Hematopoietic multipotent progenitor cell treated with erythropoietin and hydrocortisone succinate and interleukin-3 and kit ligand, for 6 days (in vitro differentiated cells): ENCODE results near the gene ZNF24.

Experiments
- DNase-seq: peaks from one replicate; pipeline ENCODE4 v3.0.0-alpha.2; 2015

Gene ZNF24

GRCh38 chr18:35290094-35290735 lies 54.0 kb downstream of the ZNF24 start, which contains the start of gene ZSCAN30:
Gene ZSCAN30 (minus strand): TSS chr18:35290229. CDS start chr18:35264352, 25,877 bp downstream.
- peak; percentile 97 for DNase-seq

DNA sequence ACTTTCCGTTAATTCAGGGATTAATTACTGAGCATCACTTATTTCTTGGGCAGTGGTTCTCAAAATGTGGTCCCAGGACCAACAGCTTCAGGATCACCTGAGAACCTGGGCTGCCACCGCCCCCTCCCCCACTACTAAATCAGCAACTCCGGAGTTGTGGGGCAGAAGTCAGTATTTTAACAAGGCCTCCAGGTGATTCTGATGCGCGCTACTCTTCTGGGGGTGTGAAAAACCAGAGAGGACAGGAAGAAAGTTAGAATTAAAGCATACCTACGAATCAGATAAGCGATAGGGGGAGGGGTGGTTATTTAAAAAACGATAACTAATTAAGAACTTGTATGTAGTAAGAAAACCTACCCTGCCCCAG lies 54.5 kb downstream of the ZNF24 start:
- no peak for DNase-seq

DNA sequence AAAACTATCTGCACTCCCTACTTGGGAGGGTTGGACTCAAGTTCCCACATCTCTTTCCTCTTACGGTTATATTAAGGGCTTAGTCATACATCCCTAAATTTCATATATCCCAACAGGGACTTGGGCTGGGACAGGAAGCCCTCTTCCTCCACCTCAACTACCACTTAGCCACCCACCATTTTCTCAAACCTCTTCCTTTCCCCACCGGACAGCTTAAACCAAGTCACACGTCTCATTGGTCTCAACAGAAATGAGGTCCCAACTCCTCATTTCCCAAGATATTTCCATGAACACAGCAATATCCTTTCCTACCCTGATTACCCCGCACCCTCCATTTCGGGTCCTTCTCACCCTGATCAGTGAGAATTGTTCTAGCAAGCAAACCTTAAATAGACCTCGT lies 54.9 kb downstream of the ZNF24 start:
- peak; percentile 36 for DNase-seq

DNA sequence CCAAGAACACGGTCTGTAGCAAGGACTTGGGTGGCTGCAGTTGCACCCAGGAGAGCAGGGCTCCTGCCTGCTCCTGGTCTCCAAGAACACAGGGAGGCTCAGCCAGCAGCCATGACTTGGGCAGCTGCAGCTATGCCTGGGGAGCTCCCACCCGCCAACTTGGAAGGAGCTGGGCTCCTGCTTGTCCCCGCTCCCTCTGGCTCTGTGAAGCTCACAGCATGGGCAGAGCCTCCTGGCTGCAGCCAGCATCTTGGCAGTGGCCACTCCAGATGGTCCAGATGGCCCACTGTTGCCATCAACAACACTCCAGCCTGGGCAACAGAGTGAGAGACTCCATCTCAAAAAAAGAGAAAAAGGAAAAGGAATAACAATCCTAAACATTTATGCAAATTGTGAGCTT lies 59.4 kb downstream of the ZNF24 start:
- DNase-seq = no peak

DNA sequence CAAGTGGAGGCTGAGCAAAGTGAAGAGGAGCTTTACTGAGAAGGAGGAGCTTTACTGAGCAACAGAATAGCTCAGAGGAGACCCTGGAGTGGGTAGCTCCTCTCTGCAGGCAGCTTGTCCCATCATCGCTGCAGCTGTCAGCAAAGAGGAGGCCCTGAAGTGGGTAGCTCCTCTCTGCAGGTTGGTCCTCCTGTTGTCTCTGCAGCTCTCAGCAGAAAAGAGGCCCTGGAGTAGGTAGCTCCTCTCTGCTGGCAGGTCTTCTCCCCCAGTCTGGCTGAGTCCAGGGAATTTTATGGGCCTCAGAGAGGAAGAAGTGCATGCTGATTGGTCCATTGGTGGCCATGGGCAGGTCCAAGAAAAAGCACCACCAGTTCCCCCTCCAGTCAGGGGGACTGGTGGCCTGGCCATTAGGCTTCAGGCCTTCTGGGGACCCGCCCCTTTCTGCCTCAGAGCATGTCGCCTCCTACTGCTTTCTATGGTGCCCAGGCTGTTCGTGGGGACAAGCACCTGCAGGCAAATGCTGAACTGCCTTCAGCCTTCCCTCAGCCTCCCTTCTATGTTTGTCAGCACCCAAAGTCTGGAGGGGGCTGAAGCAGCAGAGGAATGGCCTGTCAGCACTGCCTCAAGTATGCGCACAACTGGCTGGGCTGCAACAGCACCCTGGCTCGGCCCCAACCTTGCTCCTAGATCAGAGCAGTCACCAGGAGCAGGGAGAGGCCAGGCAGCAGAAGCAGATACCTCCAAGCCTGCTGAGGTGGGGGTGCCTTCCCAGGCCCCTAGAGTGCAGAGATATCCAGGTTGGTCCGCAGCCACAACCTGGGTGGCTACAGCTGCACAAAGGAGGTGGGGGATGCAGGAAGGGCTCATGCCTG lies 60.1 kb downstream of the ZNF24 start:
- no peak for DNase-seq

DNA sequence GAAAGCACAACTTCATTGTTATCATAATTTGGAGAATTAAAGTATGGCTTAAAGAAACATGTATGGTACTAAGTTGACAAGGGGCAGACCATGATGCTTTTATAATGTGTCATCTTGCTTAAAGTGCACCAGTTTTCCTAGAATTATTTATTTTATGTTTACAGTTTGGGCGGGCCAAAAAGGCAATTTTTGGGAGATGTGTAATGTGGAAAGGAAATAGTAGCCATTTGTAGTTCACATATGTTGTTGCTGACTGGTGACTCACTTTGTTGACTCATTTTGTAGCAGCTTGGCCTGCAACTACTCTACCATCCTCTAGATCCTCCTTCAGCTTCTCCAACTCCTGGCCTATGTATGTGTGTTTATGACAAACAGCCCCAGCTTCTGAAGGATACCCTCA lies 61.9 kb downstream of the ZNF24 start:
- DNase-seq = no peak
